SK-N-SH (cell line): ENCODE results near the gene EMILIN2.

ENCODE experiments used
- CTCF ChIP-seq: fragments of 200-600 bp; sonication (generic); IDR thresholded peaks from 2 replicates; pipeline ENCODE4 v1.6.1; 2017; ENCODE audit warnings: antibody characterized with exemption, mild to moderate bottlenecking, moderate library complexity
- EP300 ChIP-seq, 2 experiments: IDR thresholded peaks; 2 replicates each; pipeline versions ENCODE4 v1.4.0 to v1.6.1; 2012; ENCODE audit warnings: borderline replicate concordance in 1 of 2, low read depth in 1 of 2, low read length in 1 of 2
- FOXJ3 ChIP-seq: sonication (generic); formaldehyde crosslinking; IDR thresholded peaks from 2 replicates; pipeline ENCODE4 v1.5.1; 2020; ENCODE audit warnings: mild to moderate bottlenecking, missing genetic modification reagents
- GABPA ChIP-seq: IDR thresholded peaks from 2 replicates; pipeline ENCODE4 v1.4.0; 2012; ENCODE audit warnings: low read depth, mild to moderate bottlenecking
- GATA2 ChIP-seq: sonication (generic); formaldehyde crosslinking; IDR thresholded peaks from 2 replicates; pipeline ENCODE4 v1.5.0; 2020; ENCODE audit warnings: mild to moderate bottlenecking, missing genetic modification reagents
- JUND ChIP-seq: IDR thresholded peaks from 2 replicates; pipeline ENCODE4 v1.4.0; 2012
- MXI1 ChIP-seq: IDR thresholded peaks from 2 replicates; pipeline ENCODE4 v1.6.1; 2012; ENCODE audit warnings: mild to moderate bottlenecking, low read depth, low read length, improper control_type of control experiment
- POLR2AphosphoS5 ChIP-seq: IDR thresholded peaks from 2 replicates; pipeline ENCODE4 v1.6.1; 2012; ENCODE audit warnings: low read depth, low read length
- RAD21 ChIP-seq: IDR thresholded peaks from 2 replicates; pipeline ENCODE4 v1.6.1; 2012; ENCODE audit warnings: mild to moderate bottlenecking, low read length
- SIN3A ChIP-seq: IDR thresholded peaks from 2 replicates; pipeline ENCODE4 v1.6.1; 2012; ENCODE audit warnings: low read depth, mild to moderate bottlenecking, low read length, moderate library complexity, borderline replicate concordance
- SMC3 ChIP-seq: IDR thresholded peaks from 2 replicates; pipeline ENCODE4 v1.6.1; 2012; ENCODE audit warnings: low read depth, low read length, improper control_type of control experiment
- TEAD4 ChIP-seq: IDR thresholded peaks from 2 replicates; pipeline ENCODE4 v1.4.0; 2012; ENCODE audit warnings: mild to moderate bottlenecking, borderline replicate concordance; ENCODE audit not compliant: insufficient read depth
- TF ChIP-seq, protein P1 (sequence below): IDR thresholded peaks from 2 replicates; pipeline ENCODE4 v1.4.0; 2012; ENCODE audit warnings: low read depth, borderline replicate concordance

DNA sequence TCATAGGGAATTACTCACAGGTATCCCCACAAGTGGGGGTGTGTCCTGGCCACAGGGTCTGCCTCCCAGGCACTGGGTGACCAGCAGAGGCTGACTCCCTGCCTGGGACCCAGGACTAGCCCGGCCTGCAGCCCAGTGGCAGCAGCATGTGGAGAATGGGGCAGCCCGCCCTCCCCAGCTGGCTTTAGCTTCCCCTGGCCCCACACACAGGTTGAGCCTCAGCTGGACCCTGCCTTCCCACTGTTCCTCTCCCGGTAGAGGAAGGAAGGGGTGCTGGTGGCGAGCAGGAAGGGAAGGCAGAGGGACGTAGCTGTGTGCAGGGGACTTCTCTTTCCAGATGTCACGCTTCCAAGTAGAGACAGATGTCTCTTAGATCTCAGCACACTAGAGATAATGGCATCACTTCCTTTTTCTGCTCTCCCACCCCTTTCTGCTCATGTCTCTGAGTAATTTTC is 51.4 kb downstream of the EMILIN2 start:
- TF ChIP-seq CTCF, result no peak
- no peak for TF ChIP-seq FOXJ3
- no peak for TF ChIP-seq EP300 (IDR thresholded peaks at IDR 0.05; ENCODE audit: borderline replicate concordance in 1 of 2, low read depth in 1 of 2, low read length in 1 of 2)
- TF ChIP-seq GABPA, result no peak
- TF ChIP-seq SMC3, result no peak
- TF ChIP-seq RAD21, result no peak
- TF ChIP-seq JUND, result no peak
- TF ChIP-seq POLR2AphosphoS5, result no peak
- no peak for TF ChIP-seq GATA2
- TF ChIP-seq MXI1, result no peak
- no peak for TF ChIP-seq SIN3A
- TF ChIP-seq, protein P1, sequence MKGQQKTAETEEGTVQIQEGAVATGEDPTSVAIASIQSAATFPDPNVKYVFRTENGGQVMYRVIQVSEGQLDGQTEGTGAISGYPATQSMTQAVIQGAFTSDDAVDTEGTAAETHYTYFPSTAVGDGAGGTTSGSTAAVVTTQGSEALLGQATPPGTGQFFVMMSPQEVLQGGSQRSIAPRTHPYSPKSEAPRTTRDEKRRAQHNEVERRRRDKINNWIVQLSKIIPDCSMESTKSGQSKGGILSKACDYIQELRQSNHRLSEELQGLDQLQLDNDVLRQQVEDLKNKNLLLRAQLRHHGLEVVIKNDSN, result no peak
- TF ChIP-seq TEAD4, result no peak
